ENCODE results near the gene ANGPTL7. TPM values are rescaled to one million over a fixed set of nuclear protein-coding genes. Genes with fewer than 3 reads are reported as not detected.

Gene ANGPTL7
- total RNA-seq, 1 experiment from 2014 or later, result not detected

DNA sequence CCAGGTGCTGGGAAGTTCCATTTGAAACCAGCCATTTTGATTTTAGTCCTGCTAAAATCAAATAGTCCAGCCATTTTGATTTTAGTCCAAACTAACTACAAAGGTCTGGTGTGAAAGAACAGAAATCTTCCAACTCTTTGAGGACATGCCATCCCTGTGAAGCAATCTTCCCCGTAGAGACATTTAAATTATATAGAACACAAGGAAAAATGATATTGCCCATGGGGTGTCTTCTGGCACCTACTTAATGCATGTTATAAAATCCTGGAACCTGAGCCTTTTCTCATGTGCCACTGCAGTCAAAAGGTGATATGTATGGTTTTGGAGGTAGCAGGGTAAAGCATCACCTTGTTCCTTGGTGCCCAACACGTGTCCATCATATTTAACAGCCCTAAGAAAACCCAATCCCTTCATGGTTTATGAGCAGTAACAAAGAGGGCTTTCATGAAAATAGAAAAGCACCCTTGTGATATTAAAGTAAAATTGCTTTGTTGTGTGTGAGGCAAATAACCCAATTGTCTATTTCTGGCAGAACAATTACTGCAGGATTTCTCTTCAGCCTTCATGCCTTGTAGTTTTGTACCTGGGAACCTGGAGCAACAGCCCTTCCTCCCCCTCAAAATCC, 26.3 kb downstream of the ANGPTL7 start:
- BruUV-seq (replicated peaks), result no TSS peak
- ChIA-PET CTCF (no interaction called here), POLR2A (no interaction called here)
- no peak overlapping the region for H3K4me3 ChIP-seq (ENCODE audit: low read depth, low read length)
- H3K9me3 Mint-ChIP-seq (ENCODE audit: unreplicated experiment), result no peaks in the 10 kb centered on the region
- no peaks in the 10 kb centered on the region for H3K9me3 ChIP-seq
- no peak overlapping the region for H3K27ac Mint-ChIP-seq (ENCODE audit: unreplicated experiment)
- no peaks in the 10 kb centered on the region for H3K4me1 ChIP-seq
- no peak overlapping the region for H3K4me3 Mint-ChIP-seq (ENCODE audit: unreplicated experiment)
- DNase-seq, result no peak
- no peaks in the 10 kb centered on the region for H3K27me3 Mint-ChIP-seq (ENCODE audit: insufficient read depth, unreplicated experiment)
- peaks cover 51% of the 10 kb centered on the region for H3K36me3 Mint-ChIP-seq (ENCODE audit: insufficient read depth, unreplicated experiment)
- H3K4me1 Mint-ChIP-seq (ENCODE audit: low read depth, unreplicated experiment), result no peaks in the 10 kb centered on the region
- intact Hi-C loops (cut with micrococcal nuclease; ENCODE audit: unreplicated experiment), result no loop called here
- TF ChIP-seq, protein P1, sequence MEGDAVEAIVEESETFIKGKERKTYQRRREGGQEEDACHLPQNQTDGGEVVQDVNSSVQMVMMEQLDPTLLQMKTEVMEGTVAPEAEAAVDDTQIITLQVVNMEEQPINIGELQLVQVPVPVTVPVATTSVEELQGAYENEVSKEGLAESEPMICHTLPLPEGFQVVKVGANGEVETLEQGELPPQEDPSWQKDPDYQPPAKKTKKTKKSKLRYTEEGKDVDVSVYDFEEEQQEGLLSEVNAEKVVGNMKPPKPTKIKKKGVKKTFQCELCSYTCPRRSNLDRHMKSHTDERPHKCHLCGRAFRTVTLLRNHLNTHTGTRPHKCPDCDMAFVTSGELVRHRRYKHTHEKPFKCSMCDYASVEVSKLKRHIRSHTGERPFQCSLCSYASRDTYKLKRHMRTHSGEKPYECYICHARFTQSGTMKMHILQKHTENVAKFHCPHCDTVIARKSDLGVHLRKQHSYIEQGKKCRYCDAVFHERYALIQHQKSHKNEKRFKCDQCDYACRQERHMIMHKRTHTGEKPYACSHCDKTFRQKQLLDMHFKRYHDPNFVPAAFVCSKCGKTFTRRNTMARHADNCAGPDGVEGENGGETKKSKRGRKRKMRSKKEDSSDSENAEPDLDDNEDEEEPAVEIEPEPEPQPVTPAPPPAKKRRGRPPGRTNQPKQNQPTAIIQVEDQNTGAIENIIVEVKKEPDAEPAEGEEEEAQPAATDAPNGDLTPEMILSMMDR (IDR thresholded peaks at IDR 0.05; ENCODE audit: insufficient read depth in 1 of 2, low read depth in 1 of 2, low read length in 1 of 2, severe bottlenecking in 1 of 2, unreplicated experiment in 1 of 2), result no peak
- no peaks in the 10 kb centered on the region for H3K27me3 ChIP-seq (replicated peaks; ENCODE audit: control insufficient read depth, insufficient read depth, low read length)
- peaks cover 1% of the 10 kb centered on the region; the same call in 1 of the 2 replicates for H3K36me3 ChIP-seq (ENCODE audit: control insufficient read depth, insufficient read depth, low read length)

DNA sequence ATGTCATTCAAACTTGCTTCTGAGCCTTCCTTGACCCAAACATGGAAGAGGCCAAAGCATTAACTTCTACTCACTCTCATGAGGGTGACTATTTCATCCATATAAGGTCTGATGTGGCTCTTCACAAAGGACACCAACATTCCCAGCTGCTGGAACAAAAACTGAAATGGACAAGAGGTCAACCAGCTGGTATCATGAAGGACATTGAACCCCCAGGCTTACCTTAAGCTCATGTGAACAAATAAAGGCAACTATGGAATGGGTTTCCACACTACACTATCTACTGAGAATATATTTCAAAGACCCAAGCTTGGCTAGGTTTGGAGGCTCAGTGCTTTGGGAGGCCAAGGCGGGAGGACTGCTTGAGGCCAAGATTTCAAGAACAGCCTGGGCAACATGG, 26.9 kb downstream of the ANGPTL7 start:
- peaks cover 1% of the 10 kb centered on the region; the same call in 1 of the 2 replicates for H3K36me3 ChIP-seq (ENCODE audit: control insufficient read depth, insufficient read depth, low read length)
- peaks cover 48% of the 10 kb centered on the region for H3K36me3 Mint-ChIP-seq (ENCODE audit: insufficient read depth, unreplicated experiment)
- no peak overlapping the region for H3K4me3 ChIP-seq (ENCODE audit: low read depth, low read length)
- ChIA-PET CTCF (no interaction called here), POLR2A (no interaction called here)
- H3K27me3 Mint-ChIP-seq (ENCODE audit: insufficient read depth, unreplicated experiment), result no peaks in the 10 kb centered on the region
- no peaks in the 10 kb centered on the region for H3K9me3 ChIP-seq
- H3K9me3 Mint-ChIP-seq (ENCODE audit: unreplicated experiment), result no peaks in the 10 kb centered on the region
- H3K27me3 ChIP-seq (replicated peaks; ENCODE audit: control insufficient read depth, insufficient read depth, low read length), result no peaks in the 10 kb centered on the region
- H3K27ac Mint-ChIP-seq (ENCODE audit: unreplicated experiment), result no peak overlapping the region
- intact Hi-C loops (cut with micrococcal nuclease; ENCODE audit: unreplicated experiment), result no loop called here
- TF ChIP-seq, protein P1 (IDR thresholded peaks at IDR 0.05; ENCODE audit: insufficient read depth in 1 of 2, low read depth in 1 of 2, low read length in 1 of 2, severe bottlenecking in 1 of 2, unreplicated experiment in 1 of 2), result no peak
- no peak overlapping the region for H3K4me3 Mint-ChIP-seq (ENCODE audit: unreplicated experiment)
- BruUV-seq (replicated peaks), result no TSS peak
- DNase-seq, result no peak
- H3K4me1 Mint-ChIP-seq (ENCODE audit: low read depth, unreplicated experiment), result no peaks in the 10 kb centered on the region
- H3K4me1 ChIP-seq, result no peaks in the 10 kb centered on the region

GRCh38 chr1:11227106-11228077, 38.2 kb downstream of the ANGPTL7 start:
- TF ChIP-seq, protein P1 (IDR thresholded peaks at IDR 0.05; ENCODE audit: insufficient read depth in 1 of 2, low read depth in 1 of 2, low read length in 1 of 2, severe bottlenecking in 1 of 2, unreplicated experiment in 1 of 2), result no peak
- no peaks in the 10 kb centered on the region for H3K9me3 Mint-ChIP-seq (ENCODE audit: unreplicated experiment)
- H3K4me1 ChIP-seq, result no peaks in the 10 kb centered on the region
- no peaks in the 10 kb centered on the region for H3K27me3 Mint-ChIP-seq (ENCODE audit: insufficient read depth, unreplicated experiment)
- BruUV-seq (replicated peaks), result no TSS peak
- H3K4me1 Mint-ChIP-seq (ENCODE audit: low read depth, unreplicated experiment), result no peaks in the 10 kb centered on the region
- peaks cover 70% of the 10 kb centered on the region for H3K36me3 Mint-ChIP-seq (ENCODE audit: insufficient read depth, unreplicated experiment)
- H3K27ac Mint-ChIP-seq (ENCODE audit: unreplicated experiment), result no peak overlapping the region
- no peaks in the 10 kb centered on the region for H3K36me3 ChIP-seq (ENCODE audit: control insufficient read depth, insufficient read depth, low read length)
- intact Hi-C loops (cut with micrococcal nuclease; ENCODE audit: unreplicated experiment), result no loop called here
- no peak overlapping the region for H3K4me3 Mint-ChIP-seq (ENCODE audit: unreplicated experiment)
- H3K27me3 ChIP-seq (replicated peaks; ENCODE audit: control insufficient read depth, insufficient read depth, low read length), result no peaks in the 10 kb centered on the region
- DNase-seq, result no peak
- ChIA-PET CTCF (no interaction called here), POLR2A (no interaction called here)
- no peaks in the 10 kb centered on the region for H3K9me3 ChIP-seq
- no peak overlapping the region for H3K4me3 ChIP-seq (ENCODE audit: low read depth, low read length)
